ENCODE data around the gene CEP350. TPM values are rescaled to one million over a fixed set of nuclear protein-coding genes. Genes with fewer than 3 reads are reported as not detected.

The CEP350 gene
- total RNA-seq, 1 donor from 2014 or later = 60.8 TPM

DNA sequence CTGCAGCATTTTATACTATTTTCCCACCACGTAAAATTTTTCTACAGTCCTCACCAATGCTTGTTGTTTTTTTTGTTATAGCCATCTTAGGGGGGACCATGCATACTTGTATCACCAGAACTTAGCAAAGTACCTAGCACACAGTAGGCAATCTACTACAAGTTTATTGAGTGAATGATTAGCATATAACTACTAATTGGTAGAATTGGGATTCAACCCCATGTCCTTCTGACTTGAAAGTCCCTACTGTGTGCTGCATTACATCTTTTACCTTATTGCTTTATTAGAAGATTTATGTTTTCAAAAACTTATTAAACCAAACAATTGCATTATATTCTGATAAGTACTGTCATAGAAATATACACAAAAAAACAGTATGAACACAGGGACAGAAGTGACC is 92.1 kb downstream of the CEP350 start:
- Mint-ChIP-seq H3K4me3 (no peak overlapping the region), H3K27me3 (no peaks in the 10 kb centered on the region), H3K27ac (no peak overlapping the region), H3K9me3 (no peaks in the 10 kb centered on the region), H3K4me1 (no peaks in the 10 kb centered on the region), H3K36me3 (ENCODE audit: low read depth) (peaks cover 84% of the 10 kb centered on the region)
- TF ChIP-seq, protein P1, sequence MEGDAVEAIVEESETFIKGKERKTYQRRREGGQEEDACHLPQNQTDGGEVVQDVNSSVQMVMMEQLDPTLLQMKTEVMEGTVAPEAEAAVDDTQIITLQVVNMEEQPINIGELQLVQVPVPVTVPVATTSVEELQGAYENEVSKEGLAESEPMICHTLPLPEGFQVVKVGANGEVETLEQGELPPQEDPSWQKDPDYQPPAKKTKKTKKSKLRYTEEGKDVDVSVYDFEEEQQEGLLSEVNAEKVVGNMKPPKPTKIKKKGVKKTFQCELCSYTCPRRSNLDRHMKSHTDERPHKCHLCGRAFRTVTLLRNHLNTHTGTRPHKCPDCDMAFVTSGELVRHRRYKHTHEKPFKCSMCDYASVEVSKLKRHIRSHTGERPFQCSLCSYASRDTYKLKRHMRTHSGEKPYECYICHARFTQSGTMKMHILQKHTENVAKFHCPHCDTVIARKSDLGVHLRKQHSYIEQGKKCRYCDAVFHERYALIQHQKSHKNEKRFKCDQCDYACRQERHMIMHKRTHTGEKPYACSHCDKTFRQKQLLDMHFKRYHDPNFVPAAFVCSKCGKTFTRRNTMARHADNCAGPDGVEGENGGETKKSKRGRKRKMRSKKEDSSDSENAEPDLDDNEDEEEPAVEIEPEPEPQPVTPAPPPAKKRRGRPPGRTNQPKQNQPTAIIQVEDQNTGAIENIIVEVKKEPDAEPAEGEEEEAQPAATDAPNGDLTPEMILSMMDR (IDR thresholded peaks at IDR 0.05) = no peak
- ATAC-seq (ENCODE audit: low read depth) (no peak), DNase-seq (no peak)
- intact Hi-C loops (cut with micrococcal nuclease) = no loop called here
- ChIA-PET CTCF (no interaction called here), POLR2A (no interaction called here)

DNA sequence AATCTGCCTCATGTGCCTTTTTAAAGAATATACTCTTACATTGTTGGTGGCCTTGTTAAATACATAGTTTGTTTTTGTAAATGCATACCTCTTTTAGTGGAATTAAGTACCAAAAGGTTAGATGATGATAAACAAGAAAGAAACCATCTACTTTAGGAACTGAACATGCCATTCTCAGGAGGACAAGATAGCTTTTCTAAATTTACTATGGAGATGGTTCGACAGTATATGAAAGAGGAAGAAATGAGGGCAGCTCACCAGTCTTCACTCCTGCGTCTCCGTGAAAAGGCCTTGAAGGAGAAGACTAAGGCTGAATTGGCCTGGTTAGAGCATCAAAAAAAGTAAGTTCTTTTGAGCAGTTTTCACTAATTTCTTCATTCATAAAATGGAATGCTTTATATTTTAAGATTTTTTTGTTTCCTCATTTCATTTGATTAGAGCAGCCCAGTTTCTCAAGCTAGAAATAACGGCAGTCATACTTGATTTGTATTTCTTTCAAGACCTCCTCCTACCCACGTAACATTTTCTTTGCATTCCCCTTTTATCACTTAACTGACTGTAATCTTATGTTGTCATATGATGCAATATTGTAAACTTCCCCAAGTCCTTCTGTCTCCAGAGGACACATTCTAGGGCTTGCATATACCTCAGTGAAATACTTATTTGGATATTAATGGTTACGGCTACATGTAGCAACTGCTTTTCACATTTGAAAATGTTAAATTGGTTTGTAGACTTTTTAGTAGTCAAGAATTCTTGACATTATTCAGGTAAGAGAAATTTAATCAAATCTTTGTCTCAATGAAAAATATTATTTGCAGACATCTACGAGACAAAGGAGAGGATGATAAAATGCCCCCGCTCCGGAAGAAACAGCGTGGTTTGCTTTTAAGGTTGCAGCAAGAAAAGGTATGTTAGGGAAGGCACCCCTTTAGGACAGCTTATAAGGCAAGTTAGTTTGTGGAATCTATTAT is 99.3 kb downstream of the CEP350 start:
- TF ChIP-seq, protein P1 (IDR thresholded peaks at IDR 0.05) = no peak
- no peak overlapping the region for H3K4me3 Mint-ChIP-seq
- no peak for DNase-seq
- intact Hi-C loops (cut with micrococcal nuclease) = no loop called here
- no peak overlapping the region for H3K27ac Mint-ChIP-seq
- H3K27me3 Mint-ChIP-seq = no peaks in the 10 kb centered on the region
- no peak for ATAC-seq (ENCODE audit: low read depth)
- CTCF ChIA-PET = no interaction called here
- H3K4me1 Mint-ChIP-seq = peaks cover 8% of the 10 kb centered on the region
- H3K9me3 Mint-ChIP-seq = no peaks in the 10 kb centered on the region
- peaks cover 71% of the 10 kb centered on the region for H3K36me3 Mint-ChIP-seq (ENCODE audit: low read depth)
- POLR2A ChIA-PET = no interaction called here

DNA sequence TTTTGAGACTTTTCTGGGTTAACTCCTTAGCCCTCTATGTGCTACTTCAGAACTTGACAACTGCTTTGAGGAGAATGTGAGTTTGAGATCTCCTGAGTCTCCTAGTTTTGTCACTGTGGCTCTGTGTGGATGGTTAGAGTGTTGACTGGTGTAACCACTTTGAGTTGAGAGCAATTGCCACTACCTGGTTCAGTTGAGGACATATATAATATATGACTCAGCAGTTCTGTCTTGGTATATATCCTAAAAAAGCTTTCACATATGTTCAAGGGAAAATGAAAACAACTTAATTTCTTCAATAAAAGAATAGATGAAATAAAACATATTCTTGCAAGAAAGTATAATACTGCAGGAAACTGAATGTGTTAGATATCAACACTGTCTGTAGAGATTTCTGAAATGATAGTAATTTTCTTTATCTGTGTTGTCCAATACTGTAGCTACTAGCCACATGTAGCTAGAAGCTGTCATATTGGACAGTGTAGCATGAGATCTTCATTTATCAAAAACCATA is 103.3 kb downstream of the CEP350 start:
- no peaks in the 10 kb centered on the region for H3K27me3 Mint-ChIP-seq
- DNase-seq = no peak
- H3K27ac Mint-ChIP-seq = no peak overlapping the region
- POLR2A ChIA-PET = no interaction called here
- intact Hi-C loops (cut with micrococcal nuclease) = no loop called here
- no peaks in the 10 kb centered on the region for H3K9me3 Mint-ChIP-seq
- TF ChIP-seq, protein P1 (IDR thresholded peaks at IDR 0.05) = no peak
- no peak for ATAC-seq (ENCODE audit: low read depth)
- CTCF ChIA-PET = interaction anchor here (1.0 kb wide), 1 partner anchor 190 kb away, joined by 3 read pairs; no protein-coding TSS in a partner anchor
- H3K4me3 Mint-ChIP-seq = no peak overlapping the region
- H3K4me1 Mint-ChIP-seq = peaks cover 8% of the 10 kb centered on the region
- H3K36me3 Mint-ChIP-seq (ENCODE audit: low read depth) = peaks cover 61% of the 10 kb centered on the region

DNA sequence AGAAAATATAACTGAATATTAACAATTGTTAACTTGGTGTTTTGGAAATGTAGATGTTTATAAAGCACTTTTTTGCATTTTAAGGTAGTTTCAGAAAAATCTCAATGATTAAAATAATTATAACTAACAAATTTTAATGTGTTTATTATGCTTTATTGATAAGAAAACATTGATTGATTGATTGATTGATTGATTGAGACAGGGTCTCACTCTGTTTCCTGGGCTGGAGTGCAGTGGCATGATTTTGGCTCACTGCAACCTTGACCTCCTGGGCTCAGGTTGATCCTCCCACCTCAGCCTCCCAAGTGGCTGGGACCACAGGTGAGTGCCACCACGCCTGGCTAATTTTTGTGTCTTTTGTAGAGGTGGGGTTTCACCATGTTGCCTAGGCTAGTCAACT is 106.4 kb downstream of the CEP350 start:
- Mint-ChIP-seq H3K9me3 (no peaks in the 10 kb centered on the region), H3K4me1 (peaks cover 8% of the 10 kb centered on the region), H3K36me3 (ENCODE audit: low read depth) (peaks cover 64% of the 10 kb centered on the region), H3K27ac (no peak overlapping the region), H3K27me3 (no peaks in the 10 kb centered on the region), H3K4me3 (no peak overlapping the region)
- ChIA-PET POLR2A (no interaction called here), CTCF (no interaction called here)
- ATAC-seq (ENCODE audit: low read depth) (no peak), DNase-seq (no peak)
- TF ChIP-seq, protein P1 (IDR thresholded peaks at IDR 0.05) = no peak
- intact Hi-C loops (cut with micrococcal nuclease) = no loop called here

DNA sequence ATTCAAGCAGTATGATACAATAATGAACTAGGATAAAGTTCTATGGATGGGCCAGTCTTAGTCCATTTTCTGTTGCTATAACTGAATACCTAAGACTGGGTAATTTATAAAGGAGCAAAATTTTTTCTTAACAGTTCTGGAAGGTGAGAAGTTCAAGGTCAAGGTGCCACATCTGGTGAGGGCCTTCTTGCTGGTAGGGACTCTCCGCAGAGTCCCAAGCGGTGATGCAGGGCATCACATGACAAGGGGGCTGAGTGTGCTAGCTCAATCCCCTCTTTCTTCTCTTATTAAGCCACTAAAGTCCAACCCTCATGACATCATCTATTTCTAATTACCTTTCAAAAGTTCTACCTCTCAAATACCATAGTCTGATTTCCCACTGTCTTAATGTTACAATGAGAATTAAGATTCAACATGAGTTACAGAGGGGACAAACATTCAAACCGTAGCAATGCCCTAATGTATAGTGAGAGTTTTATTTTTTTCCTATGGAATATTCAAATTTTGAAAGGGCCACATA is 107.9 kb downstream of the CEP350 start:
- Mint-ChIP-seq H3K9me3 (no peaks in the 10 kb centered on the region), H3K4me3 (no peak overlapping the region), H3K27me3 (no peaks in the 10 kb centered on the region), H3K27ac (no peak overlapping the region), H3K4me1 (peaks cover 7% of the 10 kb centered on the region), H3K36me3 (ENCODE audit: low read depth) (peaks cover 68% of the 10 kb centered on the region)
- ChIA-PET POLR2A (no interaction called here), CTCF (no interaction called here)
- no peak for ATAC-seq (ENCODE audit: low read depth)
- TF ChIP-seq, protein P1 (IDR thresholded peaks at IDR 0.05) = no peak
- no peak for DNase-seq
- intact Hi-C loops (cut with micrococcal nuclease) = no loop called here
